ENCODE data around the gene SEPHS1.

SEPHS1 gene

DNA sequence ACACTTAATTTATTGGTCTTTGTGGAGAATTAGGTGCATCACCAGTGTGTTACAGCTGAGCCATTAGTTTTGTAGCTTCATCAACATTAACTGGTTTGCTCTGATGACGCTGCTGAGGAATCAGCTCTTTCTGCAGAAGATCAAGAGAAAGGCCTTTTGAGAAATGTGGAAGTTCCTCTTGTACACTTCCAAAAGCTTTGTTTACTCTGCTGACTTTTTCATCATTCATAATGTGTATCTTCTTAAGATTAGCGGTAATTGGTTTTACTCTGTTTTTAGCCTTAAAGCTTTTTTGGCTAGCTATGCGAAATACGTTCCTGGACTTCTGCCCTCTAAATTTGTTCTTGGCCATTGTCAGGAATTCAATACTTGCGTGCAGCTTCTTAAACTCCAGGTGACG lies 40.0 kb downstream of the SEPHS1 start:
- DNase-seq (ENCODE audit: low read depth in 2 of 2): no peak
- TF ChIP-seq, protein P1, sequence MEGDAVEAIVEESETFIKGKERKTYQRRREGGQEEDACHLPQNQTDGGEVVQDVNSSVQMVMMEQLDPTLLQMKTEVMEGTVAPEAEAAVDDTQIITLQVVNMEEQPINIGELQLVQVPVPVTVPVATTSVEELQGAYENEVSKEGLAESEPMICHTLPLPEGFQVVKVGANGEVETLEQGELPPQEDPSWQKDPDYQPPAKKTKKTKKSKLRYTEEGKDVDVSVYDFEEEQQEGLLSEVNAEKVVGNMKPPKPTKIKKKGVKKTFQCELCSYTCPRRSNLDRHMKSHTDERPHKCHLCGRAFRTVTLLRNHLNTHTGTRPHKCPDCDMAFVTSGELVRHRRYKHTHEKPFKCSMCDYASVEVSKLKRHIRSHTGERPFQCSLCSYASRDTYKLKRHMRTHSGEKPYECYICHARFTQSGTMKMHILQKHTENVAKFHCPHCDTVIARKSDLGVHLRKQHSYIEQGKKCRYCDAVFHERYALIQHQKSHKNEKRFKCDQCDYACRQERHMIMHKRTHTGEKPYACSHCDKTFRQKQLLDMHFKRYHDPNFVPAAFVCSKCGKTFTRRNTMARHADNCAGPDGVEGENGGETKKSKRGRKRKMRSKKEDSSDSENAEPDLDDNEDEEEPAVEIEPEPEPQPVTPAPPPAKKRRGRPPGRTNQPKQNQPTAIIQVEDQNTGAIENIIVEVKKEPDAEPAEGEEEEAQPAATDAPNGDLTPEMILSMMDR (IDR thresholded peaks at IDR 0.05; ENCODE audit: low read depth, low read length): no peak
- H3K4me3 ChIP-seq (replicated peaks in 1 of 2; ENCODE audit: low read depth in 2 of 2, low read length in 2 of 2): no peak overlapping the region

- DNase-seq (ENCODE audit: low read depth in 2 of 2): no peak
- no peak overlapping the region for H3K4me3 ChIP-seq (replicated peaks in 1 of 2; ENCODE audit: low read depth in 2 of 2, low read length in 2 of 2)
- TF ChIP-seq, protein P1 (IDR thresholded peaks at IDR 0.05; ENCODE audit: low read depth, low read length): no peak
Observed at GRCh38 chr10:13306103-13306502, 42.0 kb downstream of the SEPHS1 start.

DNA sequence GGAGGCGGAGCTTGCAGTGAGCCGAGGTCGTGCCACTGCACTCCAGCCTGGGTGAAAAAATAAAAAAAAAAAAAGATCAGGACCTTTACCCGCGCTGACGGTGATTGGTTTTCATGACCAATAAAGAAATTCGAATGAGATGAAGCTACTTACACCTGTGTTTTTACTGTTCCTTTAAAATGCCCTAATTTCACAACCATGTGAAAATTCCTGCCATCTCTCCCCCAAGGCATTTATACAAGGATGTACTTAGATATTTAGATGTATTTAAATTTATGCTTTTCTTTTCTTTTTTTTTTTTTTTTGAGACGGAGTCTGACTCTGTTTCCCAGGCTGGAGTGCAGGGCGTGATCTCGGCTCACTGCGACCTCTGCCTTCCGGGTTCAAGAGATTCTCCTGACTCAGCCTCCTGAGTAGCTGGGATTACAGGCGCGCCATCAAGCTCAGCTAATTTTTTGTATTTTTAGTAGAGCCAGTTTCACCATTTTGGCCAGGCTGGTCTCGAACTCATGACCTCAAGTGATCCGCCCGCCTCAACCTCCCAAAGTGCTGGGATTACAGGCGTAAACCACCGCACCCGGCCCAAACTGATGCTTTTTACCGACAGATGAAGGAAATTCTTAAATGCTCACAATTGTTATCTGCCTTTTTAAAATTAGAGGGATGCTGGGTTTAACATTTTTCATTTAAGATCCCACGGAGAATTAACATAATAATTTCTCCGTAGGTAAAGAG lies 45.1 kb downstream of the SEPHS1 start:
- TF ChIP-seq, protein P1 (IDR thresholded peaks at IDR 0.05; ENCODE audit: low read depth, low read length): no peak
- peak overlapping the region in 1 of 2 donors; percentile 64 for H3K4me3 ChIP-seq (replicated peaks in 1 of 2; ENCODE audit: low read depth in 2 of 2, low read length in 2 of 2)
- DNase-seq (ENCODE audit: low read depth in 2 of 2): no peak

DNA sequence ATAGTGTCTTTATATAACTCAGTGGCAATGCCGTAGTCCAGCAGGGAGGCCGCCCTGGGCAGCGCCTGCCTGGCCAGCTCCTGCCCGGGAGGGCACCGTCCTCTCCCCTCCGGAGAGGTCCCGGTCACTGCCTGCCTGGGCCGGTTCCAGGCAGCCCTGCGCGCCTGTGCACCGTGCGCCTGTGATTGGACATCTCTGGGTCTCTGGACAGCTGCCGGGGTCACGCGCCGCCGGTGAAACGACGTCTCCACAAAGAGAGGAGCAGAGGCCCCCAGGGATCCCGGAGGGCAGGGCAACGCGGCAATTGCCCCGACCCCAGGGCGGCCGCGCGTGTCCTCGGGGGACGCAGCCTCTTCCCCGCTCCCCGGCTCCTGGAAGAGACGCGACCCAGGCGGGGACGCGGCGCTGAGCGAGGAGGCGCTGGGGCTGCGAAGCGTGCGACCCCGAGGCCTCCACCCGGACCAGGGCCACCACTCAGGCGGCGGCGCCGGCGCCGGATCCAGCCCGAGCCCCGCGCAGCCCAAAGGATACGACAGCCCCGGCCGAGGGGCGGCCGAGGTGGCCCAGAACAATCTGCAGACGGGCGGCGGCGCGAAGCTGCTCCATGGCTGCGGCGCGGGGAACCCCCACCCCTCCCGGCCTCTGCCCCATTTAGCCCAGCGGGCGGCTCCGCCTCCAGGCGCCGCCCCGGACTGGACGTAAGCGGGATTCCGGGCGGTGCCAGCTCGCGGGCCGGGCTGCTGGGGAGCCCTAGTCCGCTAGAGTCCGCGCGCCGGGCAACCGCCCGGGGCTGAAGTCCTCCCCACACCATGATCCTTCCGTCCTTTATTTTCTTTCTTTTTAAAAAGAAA lies 48.4 kb downstream of the SEPHS1 start, which contains the start of gene PHYH:
PHYH (minus strand) TSS at position 628 of the 851 bp plus-strand sequence; CDS start at position 606, 22 bp downstream.
- H3K4me3 ChIP-seq (replicated peaks in 1 of 2; ENCODE audit: low read depth in 2 of 2, low read length in 2 of 2): peak within 1 kb of the TSS; percentile 64 to 66
- peak; percentile 81 to 94 for DNase-seq (ENCODE audit: low read depth in 2 of 2)
- TF ChIP-seq, protein P1 (IDR thresholded peaks at IDR 0.05; ENCODE audit: low read depth, low read length): no peak

DNA sequence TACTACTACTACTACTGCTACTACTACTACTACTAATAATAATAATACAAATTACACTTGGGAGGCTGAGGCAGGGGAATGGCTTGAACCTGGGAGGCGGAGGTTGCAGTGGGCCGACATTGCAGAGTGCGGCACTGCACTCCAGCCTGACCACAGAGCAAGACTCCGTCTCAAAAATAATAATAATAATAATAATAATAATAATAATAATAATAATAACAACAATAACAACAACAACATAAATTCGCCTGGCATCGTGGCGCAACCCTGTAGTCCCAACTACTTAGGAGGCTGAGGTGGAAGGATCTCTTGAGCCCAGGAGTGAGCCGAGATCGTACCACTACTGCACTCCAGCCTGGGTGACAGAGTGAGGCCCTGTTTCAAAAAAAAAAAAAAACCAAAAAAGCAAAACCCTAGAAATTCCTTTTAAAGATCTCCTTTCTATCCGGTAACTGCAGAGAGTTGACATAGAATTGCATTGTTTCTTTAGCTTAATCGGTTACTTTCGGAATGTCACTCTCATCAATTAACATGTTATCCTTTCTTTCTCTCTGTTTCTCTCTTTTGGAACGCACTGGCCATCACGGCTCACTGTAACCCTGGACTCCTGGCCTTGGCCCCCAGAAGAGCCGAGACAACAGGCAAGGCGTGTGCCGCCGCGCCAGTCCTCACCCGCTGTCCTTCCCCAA lies 49.2 kb downstream of the SEPHS1 start:
- H3K4me3 ChIP-seq (replicated peaks in 1 of 2; ENCODE audit: low read depth in 2 of 2, low read length in 2 of 2): peak overlapping the region; percentile 64 to 66
- TF ChIP-seq, protein P1 (IDR thresholded peaks at IDR 0.05; ENCODE audit: low read depth, low read length): no peak
- no peak for DNase-seq (ENCODE audit: low read depth in 2 of 2)

GRCh38 chr10:13296476-13296875 lies 51.6 kb downstream of the SEPHS1 start:
- no peak for DNase-seq (ENCODE audit: low read depth in 2 of 2)
- TF ChIP-seq, protein P1 (IDR thresholded peaks at IDR 0.05; ENCODE audit: low read depth, low read length): no peak
- H3K4me3 ChIP-seq (replicated peaks in 1 of 2; ENCODE audit: low read depth in 2 of 2, low read length in 2 of 2): no peak overlapping the region
